ENCODE results near the gene PTPRA.
"Not testable (repeated sequence)": the region's sequence is repeated elsewhere in the genome, so short reads cannot be mapped to it uniquely, and the experiment has no call there.

GRCh38 chr20:3015302-3015701 is 142.0 kb downstream of the PTPRA start:
- TF ChIP-seq CTCF (conservative IDR thresholded peaks at IDR 0.05; ENCODE audit: low read depth, low read length); EZH2 (IDR thresholded peaks at IDR 0.05; ENCODE audit: borderline replicate concordance, low read depth, low read length, poor library complexity, severe bottlenecking): not testable (repeated sequence)
